GM23338 (cell line): Measurements from ENCODE around the gene CSNK1E. TPM values are rescaled to one million over a fixed set of nuclear protein-coding genes. Genes with fewer than 3 reads are reported as not detected.
A peak's percentile ranks its signal among the peaks of the same experiment; 100 is the strongest.

ENCODE experiments used
- ATAC-seq: fragments of 200-7000 bp; cut with Tn5 transposase; 3 replicates; pipeline ENCODE4 v1.9.1; 2020
- DNase-seq: peaks from one replicate; pipeline ENCODE4 v3.0.0-alpha.2; 2015; ENCODE audit warnings: low spot score
- H2AFZ ChIP-seq: fragments of 200-600 bp; sonication (generic); 2 replicates; pipeline ENCODE4 v1.8.0; 2016; ENCODE audit warnings: antibody characterized with exemption, mild to moderate bottlenecking, moderate library complexity
- H3F3A ChIP-seq: fragments of 200-600 bp; sonication (generic); replicated peaks from 2 replicates; pipeline ENCODE4 v1.8.0; 2017; ENCODE audit warnings: antibody characterized with exemption, mixed run types, low read depth
- H3K27ac ChIP-seq: fragments of 200-600 bp; sonication (generic); 2 replicates; pipeline ENCODE4 v1.6.1; 2016; ENCODE audit warnings: low read depth
- H3K27me3 ChIP-seq: fragments of 200-600 bp; sonication (generic); 2 replicates; pipeline ENCODE4 v1.8.0; 2016; ENCODE audit warnings: mild to moderate bottlenecking, mixed run types, moderate library complexity; ENCODE audit not compliant: insufficient read depth
- H3K36me3 ChIP-seq: fragments of 200-600 bp; sonication (generic); 2 replicates; pipeline ENCODE4 v1.8.0; 2016; ENCODE audit warnings: mild to moderate bottlenecking; ENCODE audit not compliant: insufficient read depth
- H3K4me1 ChIP-seq: fragments of 200-600 bp; sonication (generic); 2 replicates; pipeline ENCODE4 v1.8.0; 2016; ENCODE audit warnings: mild to moderate bottlenecking, moderate library complexity; ENCODE audit not compliant: insufficient read depth
- H3K4me2 ChIP-seq: fragments of 200-600 bp; sonication (generic); 2 replicates; pipeline ENCODE4 v1.7.1; 2017; ENCODE audit warnings: mixed run types
- H3K4me3 ChIP-seq: fragments of 200-600 bp; sonication (generic); 2 replicates; pipeline ENCODE4 v1.6.1; 2016; ENCODE audit warnings: mixed run types
- H3K79me2 ChIP-seq: fragments of 200-600 bp; sonication (generic); replicated peaks from 2 replicates; pipeline ENCODE4 v1.8.0; 2017; ENCODE audit warnings: mild to moderate bottlenecking; ENCODE audit not compliant: insufficient read depth
- H3K9me2 ChIP-seq: fragments of 200-600 bp; sonication (generic); 2 replicates; pipeline ENCODE4 v1.8.0; 2017; ENCODE audit not compliant: insufficient read depth
- H4K20me1 ChIP-seq: fragments of 200-600 bp; sonication (generic); replicated peaks from 2 replicates; pipeline ENCODE4 v1.8.0; 2017; ENCODE audit warnings: mild to moderate bottlenecking; ENCODE audit not compliant: insufficient read depth
- H3K27ac Mint-ChIP-seq: 2 replicates; pipeline ENCODE4 v1.8.0; 2020; ENCODE audit warnings: inconsistent platforms, mild to moderate bottlenecking, moderate library complexity, mixed read lengths
- H3K27me3 Mint-ChIP-seq: 3 replicates; pipeline ENCODE4 v1.8.0; 2022; ENCODE audit warnings: low read depth, mild to moderate bottlenecking, moderate library complexity, mixed read lengths, inconsistent platforms; ENCODE audit not compliant: insufficient read depth, poor library complexity
- H3K36me3 Mint-ChIP-seq: 3 replicates; pipeline ENCODE4 v1.8.0; 2021; ENCODE audit warnings: low read depth, mild to moderate bottlenecking, inconsistent platforms, moderate library complexity, mixed read lengths
- H3K4me1 Mint-ChIP-seq: 3 replicates; pipeline ENCODE4 v1.8.0; 2020; ENCODE audit warnings: mild to moderate bottlenecking, inconsistent platforms, mixed read lengths
- H3K4me3 Mint-ChIP-seq: 3 replicates; pipeline ENCODE4 v1.8.0; 2021; ENCODE audit warnings: moderate library complexity, mild to moderate bottlenecking, inconsistent platforms, mixed read lengths
- H3K9me3 Mint-ChIP-seq: 3 replicates; pipeline ENCODE4 v1.8.0; 2020; ENCODE audit warnings: moderate library complexity, mild to moderate bottlenecking, inconsistent platforms, mixed read lengths
- CREB1 ChIP-seq: fragments of 250-450 bp; sonication (Bioruptor Pico); IDR thresholded peaks from 2 replicates; pipeline ENCODE4 v1.5.0; 2020; ENCODE audit warnings: low read depth, mild to moderate bottlenecking, moderate library complexity
- EZH2 ChIP-seq: fragments of 200-600 bp; sonication (generic); IDR thresholded peaks from one replicate; pipeline ENCODE4 v1.8.0; 2017; ENCODE audit warnings: antibody characterized with exemption, mild to moderate bottlenecking, low read depth; ENCODE audit not compliant: unreplicated experiment
- JUNB ChIP-seq: IDR thresholded peaks from one replicate; pipeline ENCODE4 v1.6.1; 2016; ENCODE audit warnings: antibody characterized with exemption; ENCODE audit not compliant: unreplicated experiment
- NANOG ChIP-seq: IDR thresholded peaks from 2 replicates; pipeline ENCODE4 v1.6.1; 2016; ENCODE audit warnings: antibody characterized with exemption, borderline replicate concordance
- STAT1 ChIP-seq: IDR thresholded peaks from one replicate; pipeline ENCODE4 v1.6.1; 2016; ENCODE audit warnings: antibody characterized with exemption; ENCODE audit not compliant: unreplicated experiment
- ZNF114 ChIP-seq: fragments of 250-450 bp; sonication (Bioruptor Pico); IDR thresholded peaks from 2 replicates; pipeline ENCODE4 v1.5.0; 2020; ENCODE audit warnings: mild to moderate bottlenecking, moderate library complexity
- ZNF331 ChIP-seq: fragments of 250-450 bp; sonication (Bioruptor Pico); IDR thresholded peaks from 2 replicates; pipeline ENCODE4 v1.5.0; 2020; ENCODE audit warnings: low read depth, mild to moderate bottlenecking, moderate library complexity
- ZNF462 ChIP-seq: fragments of 250-450 bp; sonication (Bioruptor Pico); IDR thresholded peaks from 2 replicates; pipeline ENCODE4 v1.5.0; 2020; ENCODE audit warnings: mild to moderate bottlenecking, moderate library complexity
- polyA plus RNA-seq: library from polyadenylated mRNA; unstranded; fragments of >200 nt; fragmentation: Nextera tagmentation; extraction: Ambion mirVana; gene quantifications from 2 replicates; pipeline ENCODE4 v1.2.1, GENCODE V29; 2016
- total RNA-seq: library from RNA; depleted of rRNA; stranded (reverse); fragments of >200 nt; shearing (Covaris generic); gene quantifications from 2 replicates; pipeline ENCODE4 v1.2.3, GENCODE V29; 2014
- TF ChIP-seq, protein P1 (sequence below): IDR thresholded peaks from one replicate; pipeline ENCODE4 v1.6.1; 2018; ENCODE audit warnings: antibody characterized with exemption; ENCODE audit not compliant: unreplicated experiment

Gene CSNK1E
- total and polyA plus RNA-seq, 2 experiments from 2014 or later = 180 to 259 TPM

GRCh38 chr22:38266120-38266519 lies 51.1 kb downstream of the CSNK1E start:
- Histone ChIP-seq H3K9me2 (no peaks in the 10 kb centered on the region), H3F3A (0 out of 2 replicates have a peak, but pooled peaks cover 20% of the 10 kb centered on the region), H3K27ac (no peak overlapping the region), H3K4me1 (peaks cover 29% of the 10 kb centered on the region), H2AFZ (no peak overlapping the region), H3K4me2 (no peak overlapping the region), H3K4me3 (no peak overlapping the region), H3K27me3 (no peaks in the 10 kb centered on the region), H4K20me1 (peaks cover 62% of the 10 kb centered on the region), H3K36me3 (no peaks in the 10 kb centered on the region), H3K79me2 (peaks cover 100% of the 10 kb centered on the region)
- ATAC-seq = no peak
- TF ChIP-seq CREB1 (CRISPR knock-in tag) (no peak), ZNF462 (no peak), STAT1 (no peak), NANOG (no peak), ZNF114 (no peak), ZNF331 (CRISPR knock-in tag) (no peak)
- DNase-seq = no peak
- H3K4me1 Mint-ChIP-seq = peaks cover 40% of the 10 kb centered on the region
- peaks cover 12% of the 10 kb centered on the region; the same call in 2 of the 3 replicates for H3K36me3 Mint-ChIP-seq
- peaks cover 3% of the 10 kb centered on the region for H3K27me3 Mint-ChIP-seq
- H3K4me3 Mint-ChIP-seq = no peak overlapping the region
- no peaks in the 10 kb centered on the region for H3K9me3 Mint-ChIP-seq
- H3K27ac Mint-ChIP-seq = no peak overlapping the region

- Mint-ChIP-seq H3K27me3 (peaks cover 6% of the 10 kb centered on the region), H3K4me1 (peaks cover 36% of the 10 kb centered on the region), H3K27ac (no peak overlapping the region), H3K4me3 (no peak overlapping the region), H3K9me3 (no peaks in the 10 kb centered on the region), H3K36me3 (peaks cover 14% of the 10 kb centered on the region; the same call in 2 of the 3 replicates)
- no peaks in the 10 kb centered on the region for H3K27me3 ChIP-seq
- peaks cover 50% of the 10 kb centered on the region for H4K20me1 ChIP-seq
- H3K4me1 ChIP-seq = peaks cover 25% of the 10 kb centered on the region
- 0 out of 2 replicates have a peak overlapping the region, but pooled peaks have one; percentile 55 for H3K27ac ChIP-seq
- ATAC-seq (no peak), DNase-seq (no peak)
- H3K9me2 ChIP-seq = no peaks in the 10 kb centered on the region
- H3F3A ChIP-seq = 0 out of 2 replicates have a peak, but pooled peaks cover 22% of the 10 kb centered on the region
- no peak overlapping the region for H3K4me2 ChIP-seq
- H3K4me3 ChIP-seq = no peak overlapping the region
- TF ChIP-seq JUNB = no peak
- no peak for TF ChIP-seq EZH2
- TF ChIP-seq, protein P1, sequence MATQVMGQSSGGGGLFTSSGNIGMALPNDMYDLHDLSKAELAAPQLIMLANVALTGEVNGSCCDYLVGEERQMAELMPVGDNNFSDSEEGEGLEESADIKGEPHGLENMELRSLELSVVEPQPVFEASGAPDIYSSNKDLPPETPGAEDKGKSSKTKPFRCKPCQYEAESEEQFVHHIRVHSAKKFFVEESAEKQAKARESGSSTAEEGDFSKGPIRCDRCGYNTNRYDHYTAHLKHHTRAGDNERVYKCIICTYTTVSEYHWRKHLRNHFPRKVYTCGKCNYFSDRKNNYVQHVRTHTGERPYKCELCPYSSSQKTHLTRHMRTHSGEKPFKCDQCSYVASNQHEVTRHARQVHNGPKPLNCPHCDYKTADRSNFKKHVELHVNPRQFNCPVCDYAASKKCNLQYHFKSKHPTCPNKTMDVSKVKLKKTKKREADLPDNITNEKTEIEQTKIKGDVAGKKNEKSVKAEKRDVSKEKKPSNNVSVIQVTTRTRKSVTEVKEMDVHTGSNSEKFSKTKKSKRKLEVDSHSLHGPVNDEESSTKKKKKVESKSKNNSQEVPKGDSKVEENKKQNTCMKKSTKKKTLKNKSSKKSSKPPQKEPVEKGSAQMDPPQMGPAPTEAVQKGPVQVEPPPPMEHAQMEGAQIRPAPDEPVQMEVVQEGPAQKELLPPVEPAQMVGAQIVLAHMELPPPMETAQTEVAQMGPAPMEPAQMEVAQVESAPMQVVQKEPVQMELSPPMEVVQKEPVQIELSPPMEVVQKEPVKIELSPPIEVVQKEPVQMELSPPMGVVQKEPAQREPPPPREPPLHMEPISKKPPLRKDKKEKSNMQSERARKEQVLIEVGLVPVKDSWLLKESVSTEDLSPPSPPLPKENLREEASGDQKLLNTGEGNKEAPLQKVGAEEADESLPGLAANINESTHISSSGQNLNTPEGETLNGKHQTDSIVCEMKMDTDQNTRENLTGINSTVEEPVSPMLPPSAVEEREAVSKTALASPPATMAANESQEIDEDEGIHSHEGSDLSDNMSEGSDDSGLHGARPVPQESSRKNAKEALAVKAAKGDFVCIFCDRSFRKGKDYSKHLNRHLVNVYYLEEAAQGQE = no peak
- H3K79me2 ChIP-seq = peaks cover 100% of the 10 kb centered on the region
- H3K36me3 ChIP-seq = no peaks in the 10 kb centered on the region
- H2AFZ ChIP-seq = no peak overlapping the region
Observed at GRCh38 chr22:38264322-38264843, 52.9 kb downstream of the CSNK1E start.
